IPS-18a (cell line): Measurements from ENCODE around the gene TMSB15C.
"Not testable (repeated sequence)": the region's sequence is repeated elsewhere in the genome, so short reads cannot be mapped to it uniquely, and the experiment has no call there.

Source experiments
- H3K27ac ChIP-seq: one replicate; pipeline ENCODE4 v1.5.1; 2013; ENCODE audit warnings: low read length
- H3K27me3 ChIP-seq: one replicate; pipeline ENCODE4 v1.6.1; 2013; ENCODE audit warnings: mild to moderate bottlenecking, low read length; ENCODE audit not compliant: control insufficient read depth, insufficient read depth
- H3K36me3 ChIP-seq: one replicate; pipeline ENCODE4 v1.6.1; 2013; ENCODE audit warnings: low read depth, low read length; ENCODE audit not compliant: control insufficient read depth
- H3K4me1 ChIP-seq: one replicate; pipeline ENCODE4 v1.6.1; 2013; ENCODE audit warnings: low read depth, low read length; ENCODE audit not compliant: control insufficient read depth
- H3K4me3 ChIP-seq: one replicate; pipeline ENCODE4 v1.5.1; 2013; ENCODE audit warnings: low read length
- H3K9ac ChIP-seq: one replicate; pipeline ENCODE4 v1.6.1; 2013; ENCODE audit warnings: mild to moderate bottlenecking, low read length, moderate library complexity
- H3K9me3 ChIP-seq: one replicate; pipeline ENCODE4 v1.6.1; 2013; ENCODE audit warnings: low read depth, low read length; ENCODE audit not compliant: control insufficient read depth

The TMSB15C gene

GRCh38 chrX:104075778-104076445, at the start of gene TMSB15C:
TSS of gene TMSB15C (minus strand) at chrX:104076236.
- not testable (repeated sequence) for H3K9me3 ChIP-seq, H3K27ac ChIP-seq, H3K4me1 ChIP-seq, H3K27me3 ChIP-seq, H3K4me3 ChIP-seq, H3K9ac ChIP-seq, H3K36me3 ChIP-seq

GRCh38 chrX:104122829-104123228, 46.8 kb upstream of the TMSB15C start:
- Histone ChIP-seq H3K4me3 (no peak overlapping the region), H3K9me3 (no peaks in the 10 kb centered on the region), H3K36me3 (no peaks in the 10 kb centered on the region), H3K9ac (no peak overlapping the region), H3K27ac (no peak overlapping the region), H3K4me1 (peaks cover 5% of the 10 kb centered on the region), H3K27me3 (no peaks in the 10 kb centered on the region)

GRCh38 chrX:104118765-104119164, 42.7 kb upstream of the TMSB15C start:
- H3K27ac ChIP-seq: no peak overlapping the region
- H3K4me1 ChIP-seq: peaks cover 9% of the 10 kb centered on the region
- H3K4me3 ChIP-seq: no peak overlapping the region
- H3K36me3 ChIP-seq: no peaks in the 10 kb centered on the region
- H3K9me3 ChIP-seq: no peaks in the 10 kb centered on the region
- H3K27me3 ChIP-seq: peaks cover 14% of the 10 kb centered on the region
- H3K9ac ChIP-seq: no peak overlapping the region

- Histone ChIP-seq H3K27me3 (peaks cover 17% of the 10 kb centered on the region), H3K4me3 (no peak overlapping the region), H3K9me3 (no peaks in the 10 kb centered on the region), H3K27ac (no peak overlapping the region), H3K4me1 (peaks cover 13% of the 10 kb centered on the region), H3K9ac (no peak overlapping the region), H3K36me3 (no peaks in the 10 kb centered on the region)
These were observed 41.7 kb upstream of the TMSB15C start for GRCh38 chrX:104117759-104118158.

- H3K27me3 ChIP-seq: peaks cover 17% of the 10 kb centered on the region
- no peak overlapping the region for H3K27ac ChIP-seq
- peak overlapping the region; percentile 90 for H3K4me3 ChIP-seq
- H3K36me3 ChIP-seq: no peaks in the 10 kb centered on the region
- peaks cover 8% of the 10 kb centered on the region for H3K4me1 ChIP-seq
- no peaks in the 10 kb centered on the region for H3K9me3 ChIP-seq
- peak overlapping the region; percentile 88 for H3K9ac ChIP-seq
These were observed 37.4 kb upstream of the TMSB15C start for GRCh38 chrX:104113222-104113965.

GRCh38 chrX:104112326-104112951, 36.4 kb upstream of the TMSB15C start, which contains the start of gene ZCCHC18:
TSS of gene ZCCHC18 (plus strand) at chrX:104112523. CDS start at chrX:104114112, 1,589 bp downstream.
- peak within 1 kb of the TSS; percentile 88 for H3K9ac ChIP-seq
- no peaks in the 10 kb centered on the region for H3K36me3 ChIP-seq
- H3K27me3 ChIP-seq: peaks cover 17% of the 10 kb centered on the region
- peaks cover 8% of the 10 kb centered on the region for H3K4me1 ChIP-seq
- peak within 1 kb of the TSS; percentile 90 for H3K4me3 ChIP-seq
- H3K9me3 ChIP-seq: no peaks in the 10 kb centered on the region
- peak within 1 kb of the TSS; percentile 73 for H3K27ac ChIP-seq

- H3K27ac ChIP-seq, H3K9ac ChIP-seq, H3K4me3 ChIP-seq, H3K9me3 ChIP-seq, H3K4me1 ChIP-seq, H3K36me3 ChIP-seq: not testable (repeated sequence)
- peaks cover 17% of the 10 kb centered on the region for H3K27me3 ChIP-seq
These were observed 34.6 kb upstream of the TMSB15C start for GRCh38 chrX:104110491-104111240.

- no peak overlapping the region for H3K9ac ChIP-seq
- H3K9me3 ChIP-seq: no peaks in the 10 kb centered on the region
- no peak overlapping the region for H3K4me3 ChIP-seq
These were observed 32.9 kb upstream of the TMSB15C start for GRCh38 chrX:104108955-104109354.

GRCh38 chrX:104105330-104106262, 29.6 kb upstream of the TMSB15C start:
- no peaks in the 10 kb centered on the region for H3K36me3 ChIP-seq
- H3K9me3 ChIP-seq: no peaks in the 10 kb centered on the region
- no peak overlapping the region for H3K4me3 ChIP-seq
- H3K27me3 ChIP-seq: no peaks in the 10 kb centered on the region
- H3K27ac ChIP-seq: no peak overlapping the region
- H3K4me1 ChIP-seq: no peaks in the 10 kb centered on the region
- H3K9ac ChIP-seq: no peak overlapping the region

More at GRCh38 chrX:104108955-104109354, 32.9 kb upstream of the TMSB15C start:
- H3K27me3 ChIP-seq: peaks cover 5% of the 10 kb centered on the region
- peaks cover 5% of the 10 kb centered on the region for H3K4me1 ChIP-seq
- H3K27ac ChIP-seq: no peak overlapping the region
- H3K36me3 ChIP-seq: no peaks in the 10 kb centered on the region

- Histone ChIP-seq H3K27ac (no peak overlapping the region), H3K27me3 (no peaks in the 10 kb centered on the region), H3K36me3 (no peaks in the 10 kb centered on the region), H3K4me1 (no peaks in the 10 kb centered on the region), H3K9ac (no peak overlapping the region), H3K9me3 (no peaks in the 10 kb centered on the region), H3K4me3 (no peak overlapping the region)
These were observed 28.6 kb upstream of the TMSB15C start for GRCh38 chrX:104104676-104105075.
